Right lobe of liver (tissue), 4 donors: ENCODE data around the gene UBA1.

Source experiments
- POLR2A ChIP-seq: fragments of 450-650 bp; IDR thresholded peaks from one replicate; pipeline ENCODE4 v1.6.1; 2017; ENCODE audit warnings: antibody characterized with exemption, mild to moderate bottlenecking
- TF ChIP-seq, protein P1 (sequence below), 4 donors: fragments of 200-600 bp in 3 of 4; fragments of 450-650 bp in 1 of 4; IDR thresholded peaks; one replicate each; pipeline versions ENCODE4 v1.5.1 to v1.8.0; 2016 to 2022; ENCODE audit warnings: antibody characterized with exemption in 4 of 4, mild to moderate bottlenecking in 2 of 4
- donor health status: DM: no; HTN: no; CAD: no.
- donor health status: DM: no; HTN: no; CAD: no.
- donor health status: DM: no; HTN: yes; CAD: no.

DNA sequence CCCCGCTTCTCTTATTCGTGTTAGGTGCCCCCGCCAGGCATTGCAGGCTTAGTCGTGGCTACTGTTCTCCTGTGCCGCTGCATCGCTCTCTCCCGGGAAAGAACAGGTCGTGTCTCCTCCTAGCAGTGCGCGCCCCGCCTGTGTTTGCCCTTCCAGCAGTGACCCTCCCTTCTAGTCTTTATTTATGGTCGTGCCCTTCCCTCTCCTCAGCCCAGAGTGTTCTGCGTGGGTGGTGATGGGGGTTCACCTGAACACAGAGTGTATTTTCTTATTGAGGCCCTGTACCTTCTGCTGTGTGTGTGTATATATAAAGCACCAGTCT lies 54.3 kb downstream of the UBA1 start:
- TF ChIP-seq, protein P1, sequence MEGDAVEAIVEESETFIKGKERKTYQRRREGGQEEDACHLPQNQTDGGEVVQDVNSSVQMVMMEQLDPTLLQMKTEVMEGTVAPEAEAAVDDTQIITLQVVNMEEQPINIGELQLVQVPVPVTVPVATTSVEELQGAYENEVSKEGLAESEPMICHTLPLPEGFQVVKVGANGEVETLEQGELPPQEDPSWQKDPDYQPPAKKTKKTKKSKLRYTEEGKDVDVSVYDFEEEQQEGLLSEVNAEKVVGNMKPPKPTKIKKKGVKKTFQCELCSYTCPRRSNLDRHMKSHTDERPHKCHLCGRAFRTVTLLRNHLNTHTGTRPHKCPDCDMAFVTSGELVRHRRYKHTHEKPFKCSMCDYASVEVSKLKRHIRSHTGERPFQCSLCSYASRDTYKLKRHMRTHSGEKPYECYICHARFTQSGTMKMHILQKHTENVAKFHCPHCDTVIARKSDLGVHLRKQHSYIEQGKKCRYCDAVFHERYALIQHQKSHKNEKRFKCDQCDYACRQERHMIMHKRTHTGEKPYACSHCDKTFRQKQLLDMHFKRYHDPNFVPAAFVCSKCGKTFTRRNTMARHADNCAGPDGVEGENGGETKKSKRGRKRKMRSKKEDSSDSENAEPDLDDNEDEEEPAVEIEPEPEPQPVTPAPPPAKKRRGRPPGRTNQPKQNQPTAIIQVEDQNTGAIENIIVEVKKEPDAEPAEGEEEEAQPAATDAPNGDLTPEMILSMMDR (IDR thresholded peaks at IDR 0.05): no peak
- TF ChIP-seq POLR2A: no peak
